ENCODE measurements around the gene WHRN.

WHRN gene

GRCh38 chr9:114449236-114449635, 56.0 kb downstream of the WHRN start:
- no peak for DNase-seq (ENCODE audit: low read depth)

- DNase-seq (ENCODE audit: low read depth) = peak; percentile 34
These were observed 56.6 kb downstream of the WHRN start for GRCh38 chr9:114448706-114449105.

- no peak for DNase-seq (ENCODE audit: low read depth)
These were observed 58.4 kb downstream of the WHRN start for GRCh38 chr9:114446672-114447450.

- peak; percentile 38 for DNase-seq (ENCODE audit: low read depth)
These were observed 59.2 kb downstream of the WHRN start for GRCh38 chr9:114446036-114446435.

GRCh38 chr9:114445616-114446015, 59.7 kb downstream of the WHRN start:
- no peak for DNase-seq (ENCODE audit: low read depth)

GRCh38 chr9:114442022-114442421, 63.3 kb downstream of the WHRN start:
- DNase-seq (ENCODE audit: low read depth) = no peak

- no peak for DNase-seq (ENCODE audit: low read depth)
These were observed 67.8 kb downstream of the WHRN start for GRCh38 chr9:114437401-114437893.

GRCh38 chr9:114434878-114435311, 70.4 kb downstream of the WHRN start:
- DNase-seq (ENCODE audit: low read depth) = no peak

- no peak for DNase-seq (ENCODE audit: low read depth)
These were observed 71.5 kb downstream of the WHRN start for GRCh38 chr9:114433720-114434255.

- DNase-seq (ENCODE audit: low read depth) = no peak
These were observed 72.2 kb downstream of the WHRN start for GRCh38 chr9:114433086-114433485.

- no peak for DNase-seq (ENCODE audit: low read depth)
These were observed 72.8 kb downstream of the WHRN start for GRCh38 chr9:114432323-114433067.

GRCh38 chr9:114431770-114432169, 73.5 kb downstream of the WHRN start:
- no peak for DNase-seq (ENCODE audit: low read depth)

GRCh38 chr9:114431003-114431402, 74.3 kb downstream of the WHRN start:
- no peak for DNase-seq (ENCODE audit: low read depth)

GRCh38 chr9:114430457-114430856, 74.8 kb downstream of the WHRN start:
- no peak for DNase-seq (ENCODE audit: low read depth)

- no peak for DNase-seq (ENCODE audit: low read depth)
These were observed 75.8 kb downstream of the WHRN start for GRCh38 chr9:114429488-114429887.

GRCh38 chr9:114428466-114428865, 76.8 kb downstream of the WHRN start:
- DNase-seq (ENCODE audit: low read depth) = no peak

- DNase-seq (ENCODE audit: low read depth) = no peak
These were observed 77.6 kb downstream of the WHRN start for GRCh38 chr9:114427644-114428043.

- DNase-seq (ENCODE audit: low read depth) = no peak
These were observed 79.0 kb downstream of the WHRN start for GRCh38 chr9:114426046-114426948.

GRCh38 chr9:114425126-114425525, 80.1 kb downstream of the WHRN start:
- no peak for DNase-seq (ENCODE audit: low read depth)

- no peak for DNase-seq (ENCODE audit: low read depth)
These were observed 81.1 kb downstream of the WHRN start for GRCh38 chr9:114424126-114424525.

- no peak for DNase-seq (ENCODE audit: low read depth)
These were observed 82.1 kb downstream of the WHRN start for GRCh38 chr9:114423181-114423580.

GRCh38 chr9:114421147-114421546, 84.1 kb downstream of the WHRN start:
- no peak for DNase-seq (ENCODE audit: low read depth)
